Naive B cell (primary cell): ENCODE results near the gene LRRC73. TPM values are rescaled to one million over a fixed set of nuclear protein-coding genes. Genes with fewer than 3 reads are reported as not detected.
"Not testable (repeated sequence)": the region's sequence is repeated elsewhere in the genome, so short reads cannot be mapped to it uniquely, and the experiment has no call there.

Experiments
- ATAC-seq, 2 donors: fragments of 150-1000 bp; cut with Tn5 transposase; 2 replicates each; pipeline ENCODE4 v1.10.0; 2021; ENCODE audit warnings: low read depth in 2 of 2, mild to moderate bottlenecking in 2 of 2, moderate library complexity in 2 of 2
- DNase-seq: peaks from one replicate; pipeline ENCODE4 v3.0.0; 2022
- H3K27ac Mint-ChIP-seq, 6 donors: one replicate each; pipeline ENCODE4 v1.8.0; 2020 to 2022; ENCODE audit warnings: mild to moderate bottlenecking in 6 of 6, mixed read lengths in 6 of 6, moderate library complexity in 5 of 6, inconsistent platforms in 2 of 6
- H3K27me3 Mint-ChIP-seq, 3 donors: one replicate each; pipeline ENCODE4 v1.8.0; 2021 to 2022; ENCODE audit warnings: mixed read lengths in 3 of 3, mild to moderate bottlenecking in 1 of 3
- H3K36me3 Mint-ChIP-seq, 2 donors: one replicate each; pipeline ENCODE4 v1.8.0; 2020 to 2022; ENCODE audit warnings: mixed read lengths in 2 of 2, inconsistent platforms in 1 of 2, mild to moderate bottlenecking in 1 of 2
- H3K4me1 Mint-ChIP-seq, 3 donors: one replicate each; pipeline ENCODE4 v1.8.0; 2020 to 2022; ENCODE audit warnings: mixed read lengths in 3 of 3, inconsistent platforms in 1 of 3, mild to moderate bottlenecking in 1 of 3, moderate library complexity in 1 of 3
- H3K4me3 Mint-ChIP-seq, 8 donors: one replicate each; pipeline ENCODE4 v1.8.0; 2020 to 2022; ENCODE audit warnings: mild to moderate bottlenecking in 8 of 8, mixed read lengths in 8 of 8, moderate library complexity in 8 of 8, inconsistent platforms in 2 of 8
- H3K9me3 Mint-ChIP-seq, 7 donors: one replicate each; pipeline ENCODE4 v1.8.0; 2020 to 2022; ENCODE audit warnings: mixed read lengths in 7 of 7, mild to moderate bottlenecking in 5 of 7, inconsistent platforms in 2 of 7, moderate library complexity in 1 of 7
- polyA plus RNA-seq, 6 donors: library from polyadenylated mRNA; unstranded; fragments of 300-500 nt; fragmentation: Illumina TruSeq; gene quantifications; one replicate each; pipeline ENCODE4 v1.2.3, GENCODE V29; 2021; ENCODE audit warnings: low read depth in 6 of 6

LRRC73 gene
- polyA plus RNA-seq, 6 donors from 2014 or later = not detected

DNA sequence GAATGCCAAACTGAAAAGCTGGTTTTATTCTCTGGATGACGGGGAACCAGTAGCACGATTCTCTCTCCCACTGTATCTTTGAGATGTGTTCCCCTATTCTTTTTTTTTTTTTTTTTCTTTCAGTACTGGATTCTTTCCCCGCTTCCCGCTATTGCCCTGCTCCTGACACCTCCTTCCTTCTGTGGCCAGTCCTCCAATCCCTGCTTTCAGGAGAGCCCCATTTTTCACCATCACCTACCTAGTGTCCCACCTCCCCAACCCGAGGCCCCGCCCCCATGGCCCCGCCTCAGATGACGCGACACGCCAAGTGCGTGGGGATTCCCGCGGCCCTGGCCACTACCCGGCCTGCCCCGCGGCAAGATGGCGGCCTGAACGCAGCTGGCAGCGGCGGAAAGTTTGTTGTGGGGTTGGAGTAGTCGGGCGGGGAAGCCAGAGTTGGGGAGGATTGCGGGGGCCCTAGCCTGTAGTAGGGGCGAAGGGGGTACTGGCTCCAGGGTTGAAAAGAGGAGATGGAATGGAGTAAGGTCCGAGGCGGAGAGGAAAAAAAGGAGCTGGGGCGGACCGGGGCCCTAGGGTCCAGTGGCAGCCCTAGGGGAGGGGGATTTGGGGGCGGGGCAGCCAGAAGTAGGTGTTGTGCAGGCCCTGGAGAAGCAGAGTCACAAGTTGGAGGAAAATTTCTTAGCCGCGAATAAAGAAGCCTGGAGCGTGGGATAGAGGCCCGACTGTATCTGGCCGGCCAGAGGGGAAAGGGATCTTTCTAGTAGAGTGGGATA, 32.7 kb downstream of the LRRC73 start, which contains the start of gene TJAP1:
Gene TJAP1 (plus strand): TSS at position 336 of the 773 bp plus-strand sequence. CDS start 21,432 bp downstream, outside the sequence.
- Mint-ChIP-seq H3K36me3 (peaks cover 0 to 3% of the 10 kb centered on the region in 2 donors), H3K4me1 (peaks cover 39 to 41% (median 40%) of the 10 kb centered on the region in 3 donors), H3K27ac (peak within 1 kb of the TSS; percentile 95 to 100 (median 98)), H3K9me3 (no peaks in the 10 kb centered on the region), H3K4me3 (peak within 1 kb of the TSS; percentile 89 to 100 (median 96)), H3K27me3 (no peaks in the 10 kb centered on the region)
- peak; percentile 96 for DNase-seq
- peak; percentile 98 for ATAC-seq

DNA sequence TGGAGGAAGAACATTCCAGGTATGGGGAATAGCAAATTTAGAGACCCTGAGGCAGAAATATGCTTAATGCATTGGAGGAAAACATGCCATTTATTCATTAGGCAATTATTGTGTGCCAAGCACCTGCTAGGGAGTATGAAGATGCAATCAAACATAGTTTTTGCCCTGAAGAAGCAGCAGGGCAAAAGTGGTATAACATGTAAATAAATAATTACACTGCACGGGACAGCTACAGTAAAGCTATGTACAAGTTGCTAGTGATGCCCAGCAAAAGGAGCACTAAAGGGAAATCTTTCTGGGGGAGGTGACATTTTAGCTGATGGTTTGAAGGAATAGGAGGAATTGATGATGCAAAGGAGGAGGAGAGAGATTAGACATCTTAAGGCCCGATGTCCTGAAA, 33.4 kb downstream of the LRRC73 start:
- Mint-ChIP-seq H3K27me3 (no peaks in the 10 kb centered on the region), H3K36me3 (no peaks in the 10 kb centered on the region), H3K27ac (peak overlapping the region; percentile 95 to 100 (median 98)), H3K4me3 (peak overlapping the region; percentile 89 to 100 (median 96)), H3K4me1 (peaks cover 32 to 35% (median 34%) of the 10 kb centered on the region in 3 donors), H3K9me3 (no peaks in the 10 kb centered on the region)
- ATAC-seq (peak; percentile 12 to 20), DNase-seq (no peak)

DNA sequence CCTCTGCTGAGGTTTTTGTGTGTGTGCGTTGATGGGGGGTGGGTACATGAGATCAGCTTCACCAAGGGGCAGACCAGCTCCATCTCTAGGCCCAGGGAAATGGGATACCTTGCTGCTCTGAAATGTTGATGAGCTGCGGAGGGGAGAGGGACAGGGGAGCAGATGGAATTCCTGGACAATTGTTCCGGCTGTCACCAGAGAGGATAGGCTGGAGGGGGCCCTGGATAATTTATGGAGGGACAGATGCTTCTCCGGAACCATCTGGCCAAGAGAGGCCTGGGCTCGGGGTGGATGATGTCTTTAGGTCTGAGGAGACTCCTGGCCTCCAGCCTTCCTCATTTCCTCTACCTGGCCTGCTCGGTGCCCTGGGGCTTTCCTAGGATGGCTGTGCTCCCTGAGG, 34.6 kb downstream of the LRRC73 start:
- H3K36me3 Mint-ChIP-seq = no peaks in the 10 kb centered on the region
- H3K4me1 Mint-ChIP-seq = peaks cover 28 to 31% (median 31%) of the 10 kb centered on the region in 3 donors
- no peaks in the 10 kb centered on the region for H3K9me3 Mint-ChIP-seq
- H3K27me3 Mint-ChIP-seq = peaks cover 0 to 10% (median 10%) of the 10 kb centered on the region in 3 donors
- peak overlapping the region in 1 of 8 donors; percentile 30 for H3K4me3 Mint-ChIP-seq
- DNase-seq (no peak), ATAC-seq (no peak)
- H3K27ac Mint-ChIP-seq = peak overlapping the region in 4 of 6 donors; percentile 39 to 98 (median 51)

DNA sequence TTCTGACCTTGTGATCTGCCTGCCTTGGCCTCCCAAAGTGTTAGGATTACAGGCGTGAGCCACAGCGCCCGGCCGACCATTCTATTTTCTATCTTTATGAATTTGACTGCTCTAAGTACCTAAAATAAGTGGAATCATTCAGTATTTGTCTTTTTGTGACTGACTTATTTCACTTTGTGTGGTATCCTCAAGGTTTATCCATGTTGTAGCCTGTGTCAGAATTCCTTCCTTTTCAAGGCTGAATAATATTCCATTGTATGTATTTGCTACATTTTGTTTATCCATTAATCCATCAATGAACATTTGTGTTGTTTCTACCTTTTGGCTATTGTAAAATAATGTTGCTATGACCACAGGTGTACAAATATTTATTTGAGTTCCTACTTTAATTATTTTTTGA, 37.6 kb downstream of the LRRC73 start:
- H3K4me3 Mint-ChIP-seq = no peak overlapping the region
- no peak for DNase-seq
- H3K36me3 Mint-ChIP-seq = no peaks in the 10 kb centered on the region
- H3K4me1 Mint-ChIP-seq = peaks cover 10 to 12% (median 11%) of the 10 kb centered on the region in 3 donors
- peaks cover 10 to 36% (median 32%) of the 10 kb centered on the region in 3 donors for H3K27me3 Mint-ChIP-seq
- H3K27ac Mint-ChIP-seq = no peak overlapping the region
- no peaks in the 10 kb centered on the region for H3K9me3 Mint-ChIP-seq
- no peak for ATAC-seq

DNA sequence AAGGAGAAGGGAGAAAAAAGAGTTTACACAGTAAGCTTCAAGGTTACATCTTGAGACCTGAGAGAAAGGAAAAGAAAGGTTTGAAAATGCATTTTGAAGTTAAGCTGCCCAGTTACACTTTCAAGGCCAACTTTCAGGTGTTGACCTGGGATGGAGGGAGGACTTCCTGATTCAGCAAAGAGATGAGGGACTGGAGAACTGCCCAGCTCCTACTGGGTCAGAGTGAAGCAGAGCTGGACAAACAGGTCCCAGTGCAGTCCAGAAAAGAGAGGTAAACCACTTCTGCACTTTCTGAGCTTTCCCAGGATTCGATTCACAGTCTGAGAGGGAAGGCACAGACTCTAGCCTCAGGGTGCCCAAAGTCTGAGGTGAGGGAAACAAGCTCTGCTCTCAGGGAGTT, 38.7 kb downstream of the LRRC73 start:
- H3K4me1 Mint-ChIP-seq = peaks cover 0 to 3% (median under 1%) of the 10 kb centered on the region in 3 donors
- H3K9me3 Mint-ChIP-seq = no peaks in the 10 kb centered on the region
- no peaks in the 10 kb centered on the region for H3K36me3 Mint-ChIP-seq
- H3K27ac Mint-ChIP-seq = peak overlapping the region in 1 of 6 donors; percentile 7
- ATAC-seq (no peak), DNase-seq (no peak)
- peaks cover 16 to 45% (median 44%) of the 10 kb centered on the region in 3 donors for H3K27me3 Mint-ChIP-seq
- no peak overlapping the region for H3K4me3 Mint-ChIP-seq

DNA sequence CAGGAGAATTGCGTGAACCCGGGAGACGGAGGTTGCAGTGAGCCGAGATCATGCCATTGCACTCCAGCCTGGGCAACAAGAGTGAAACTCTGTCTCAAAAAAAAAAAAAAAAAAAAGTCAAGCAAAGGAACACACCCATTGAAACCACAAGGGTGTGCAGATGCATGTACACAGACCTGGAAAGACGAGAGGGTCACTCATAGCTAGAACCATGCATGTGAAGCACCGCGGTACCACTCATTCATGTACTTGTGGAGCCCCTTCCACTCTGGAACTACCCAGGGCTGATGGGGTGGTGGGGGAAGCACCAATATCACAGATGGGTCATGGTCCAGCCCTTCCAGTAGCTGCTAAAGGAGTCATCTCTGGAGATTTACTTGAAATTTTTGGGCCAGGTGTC, 40.2 kb downstream of the LRRC73 start:
- DNase-seq (no peak), ATAC-seq (no peak)
- Mint-ChIP-seq H3K9me3 (no peaks in the 10 kb centered on the region), H3K36me3 (no peaks in the 10 kb centered on the region), H3K4me1 (peaks cover 0 to 3% (median 0%) of the 10 kb centered on the region in 3 donors), H3K4me3 (no peak overlapping the region), H3K27ac (no peak overlapping the region), H3K27me3 (peaks cover 21 to 45% (median 45%) of the 10 kb centered on the region in 3 donors)

DNA sequence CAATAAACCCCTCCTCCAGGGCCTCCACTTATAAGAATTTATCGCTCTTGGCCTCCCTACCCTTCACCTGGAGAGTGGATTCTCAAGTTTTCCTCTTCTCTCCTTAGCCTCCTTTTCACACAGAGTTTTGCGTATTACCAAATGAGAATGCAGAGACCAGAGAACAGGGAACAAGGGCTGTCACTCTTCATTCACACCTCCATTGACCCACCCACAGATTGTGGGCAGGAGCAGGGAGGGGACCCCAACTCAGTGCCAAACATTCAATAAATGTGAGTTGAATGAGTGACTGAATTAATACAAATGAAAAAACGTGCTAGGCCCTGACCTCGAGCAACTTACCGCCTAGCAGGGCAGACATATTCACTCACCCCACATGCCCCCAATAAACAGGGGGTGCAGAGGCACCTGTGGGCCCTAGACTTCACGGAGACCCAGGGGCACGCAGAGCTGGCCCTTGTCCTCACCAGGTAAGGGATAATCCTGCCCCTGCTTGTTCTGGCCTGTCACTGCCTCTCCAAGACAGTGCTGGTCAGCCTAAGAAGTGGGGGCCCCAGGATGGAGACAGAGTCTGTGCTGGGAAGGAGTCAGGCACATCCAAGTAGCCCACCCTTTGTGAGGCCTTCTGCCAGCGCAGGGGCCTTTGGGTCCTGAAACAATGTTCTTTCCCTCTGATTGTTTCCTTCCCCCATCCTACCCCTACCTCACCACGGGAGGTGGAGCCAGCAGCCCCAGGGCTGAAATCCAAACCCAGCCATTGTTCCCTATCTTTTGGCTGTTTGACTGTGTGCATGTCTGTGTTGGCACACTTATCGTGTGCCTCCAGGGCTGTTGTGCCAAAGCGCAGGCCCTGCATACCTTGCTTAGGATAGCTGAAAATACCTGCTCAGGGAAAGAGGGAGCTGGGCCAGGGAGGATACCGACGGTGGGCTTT, 41.1 kb downstream of the LRRC73 start:
- Mint-ChIP-seq H3K27ac (no peak overlapping the region), H3K27me3 (peaks cover 21 to 49% (median 45%) of the 10 kb centered on the region in 3 donors), H3K9me3 (no peaks in the 10 kb centered on the region), H3K4me3 (no peak overlapping the region), H3K36me3 (no peaks in the 10 kb centered on the region), H3K4me1 (peaks cover 0 to 3% (median 0%) of the 10 kb centered on the region in 3 donors)
- ATAC-seq (no peak), DNase-seq (no peak)

DNA sequence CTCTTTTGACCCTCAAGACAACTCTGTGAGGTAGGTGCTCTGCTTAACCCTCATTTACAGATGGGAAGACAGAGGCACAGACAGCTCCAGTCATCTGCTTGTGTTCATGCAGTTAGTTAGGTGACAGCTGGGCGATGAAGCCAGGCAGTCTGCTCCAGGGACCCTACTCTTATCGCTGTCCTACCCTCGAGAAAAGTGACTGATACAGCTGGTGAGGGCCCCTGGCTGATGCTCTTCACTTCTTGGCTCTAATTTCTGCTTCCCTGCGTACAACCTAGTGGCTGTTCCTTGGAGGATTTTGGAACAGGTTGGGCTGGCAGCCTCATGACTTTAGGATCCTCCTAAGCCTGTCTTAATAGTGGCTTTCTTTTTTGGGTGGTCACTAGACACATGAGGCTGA, 41.9 kb downstream of the LRRC73 start:
- Mint-ChIP-seq H3K4me1 (peaks cover 0 to 3% (median 0%) of the 10 kb centered on the region in 3 donors), H3K27me3 (peaks cover 21 to 54% (median 48%) of the 10 kb centered on the region in 3 donors), H3K36me3 (no peaks in the 10 kb centered on the region), H3K9me3 (no peaks in the 10 kb centered on the region), H3K4me3 (no peak overlapping the region), H3K27ac (no peak overlapping the region)
- ATAC-seq = no peak
- DNase-seq = no peak

DNA sequence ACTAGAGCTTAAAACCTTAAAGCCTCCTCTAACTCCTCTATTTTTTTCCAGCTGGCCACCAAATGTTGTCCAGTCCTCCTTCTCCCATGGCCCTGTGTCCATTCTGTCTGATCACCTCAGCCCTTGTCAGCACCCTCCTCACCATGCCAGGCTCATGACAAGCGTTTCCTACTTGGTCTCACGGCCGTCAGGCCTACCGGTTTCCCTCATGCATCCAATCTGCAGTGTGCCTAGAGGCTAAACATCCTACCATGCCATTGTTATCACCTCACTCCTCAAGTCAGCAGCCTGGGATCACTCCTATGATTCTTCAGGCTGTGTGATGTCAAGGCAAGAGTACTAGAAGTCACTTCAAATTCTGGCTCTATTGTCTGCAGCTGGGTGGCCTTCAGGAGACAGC, 42.4 kb downstream of the LRRC73 start:
- Mint-ChIP-seq H3K4me3 (no peak overlapping the region), H3K4me1 (peaks cover 0 to 3% (median 0%) of the 10 kb centered on the region in 3 donors), H3K27ac (no peak overlapping the region), H3K36me3 (no peaks in the 10 kb centered on the region), H3K9me3 (no peaks in the 10 kb centered on the region), H3K27me3 (peaks cover 21 to 58% (median 53%) of the 10 kb centered on the region in 3 donors)
- ATAC-seq (no peak), DNase-seq (no peak)

DNA sequence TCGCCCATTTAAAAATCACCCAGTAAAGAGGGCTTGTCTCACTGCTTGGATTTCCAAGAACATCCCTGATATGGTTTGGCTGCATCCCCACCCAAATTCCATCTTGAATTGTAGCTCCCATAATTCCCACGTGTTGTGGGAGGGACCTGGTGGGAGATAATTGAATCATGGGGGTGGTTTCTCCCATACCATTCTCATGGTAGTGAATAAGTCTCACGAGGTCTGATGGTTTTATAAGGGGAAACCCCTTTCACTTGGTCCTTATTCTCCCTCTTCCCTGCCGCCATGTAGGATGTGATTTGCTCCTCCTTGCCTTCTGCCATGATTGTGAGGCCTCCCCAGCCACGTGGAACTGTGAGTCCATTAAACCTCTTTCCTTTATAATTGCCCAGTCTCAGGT, 42.9 kb downstream of the LRRC73 start:
- Mint-ChIP-seq H3K27me3 (peaks cover 21 to 63% (median 58%) of the 10 kb centered on the region in 3 donors), H3K27ac (peak overlapping the region in 1 of 6 donors; percentile 76)
- H3K4me1 Mint-ChIP-seq, ATAC-seq, H3K36me3 Mint-ChIP-seq, DNase-seq, H3K9me3 Mint-ChIP-seq, H3K4me3 Mint-ChIP-seq: not testable (repeated sequence)

DNA sequence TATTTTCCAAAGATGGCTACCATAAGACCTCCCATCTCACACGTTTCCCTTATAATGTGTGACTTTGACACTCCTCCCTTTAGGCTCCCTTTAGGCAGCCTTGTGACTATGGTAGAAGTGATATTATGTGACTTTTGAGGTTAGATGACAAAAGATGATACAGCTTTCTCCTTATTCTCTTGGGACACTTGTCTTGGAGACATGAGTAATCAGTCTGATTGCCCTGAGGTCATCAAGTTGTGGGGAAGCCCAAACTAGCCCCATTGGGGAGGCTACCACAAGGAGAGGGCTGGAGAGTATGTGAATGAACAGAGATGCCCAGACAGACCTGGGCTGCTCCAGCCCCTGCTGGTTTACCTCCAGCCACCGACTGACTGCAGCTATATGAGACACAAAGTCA, 44.2 kb downstream of the LRRC73 start:
- H3K4me3 Mint-ChIP-seq = no peak overlapping the region
- peaks cover 25 to 62% (median 61%) of the 10 kb centered on the region in 3 donors for H3K27me3 Mint-ChIP-seq
- H3K9me3 Mint-ChIP-seq = no peaks in the 10 kb centered on the region
- ATAC-seq (no peak), DNase-seq (no peak)
- peaks cover 0 to 3% (median 0%) of the 10 kb centered on the region in 3 donors for H3K4me1 Mint-ChIP-seq
- no peak overlapping the region for H3K27ac Mint-ChIP-seq
- no peaks in the 10 kb centered on the region for H3K36me3 Mint-ChIP-seq

DNA sequence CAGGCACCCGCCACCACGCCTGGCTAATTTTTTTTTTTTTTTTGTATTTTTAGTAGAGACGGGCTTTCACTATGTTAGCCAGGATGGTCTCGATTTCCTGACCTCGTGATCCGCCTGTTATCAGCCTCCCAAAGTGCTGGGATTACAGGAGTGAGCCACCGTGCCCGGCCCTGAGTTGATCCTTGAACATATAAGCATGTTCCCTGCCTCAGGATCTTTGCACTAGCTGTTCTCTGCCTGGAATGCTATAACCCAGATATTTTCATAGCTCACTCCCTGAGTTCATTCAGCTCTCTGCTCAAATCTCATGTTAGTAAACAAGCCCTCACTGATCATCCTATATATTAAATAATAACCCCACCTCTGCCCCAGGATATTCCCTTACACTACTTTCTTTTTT, 45.8 kb downstream of the LRRC73 start:
- H3K4me3 Mint-ChIP-seq = no peak overlapping the region
- no peaks in the 10 kb centered on the region for H3K36me3 Mint-ChIP-seq
- peaks cover 30 to 54% (median 49%) of the 10 kb centered on the region in 3 donors for H3K27me3 Mint-ChIP-seq
- no peaks in the 10 kb centered on the region for H3K9me3 Mint-ChIP-seq
- no peak for DNase-seq
- H3K4me1 Mint-ChIP-seq = peaks cover 0 to under 1% (median 0%) of the 10 kb centered on the region in 3 donors
- no peak for ATAC-seq
- H3K27ac Mint-ChIP-seq = no peak overlapping the region

DNA sequence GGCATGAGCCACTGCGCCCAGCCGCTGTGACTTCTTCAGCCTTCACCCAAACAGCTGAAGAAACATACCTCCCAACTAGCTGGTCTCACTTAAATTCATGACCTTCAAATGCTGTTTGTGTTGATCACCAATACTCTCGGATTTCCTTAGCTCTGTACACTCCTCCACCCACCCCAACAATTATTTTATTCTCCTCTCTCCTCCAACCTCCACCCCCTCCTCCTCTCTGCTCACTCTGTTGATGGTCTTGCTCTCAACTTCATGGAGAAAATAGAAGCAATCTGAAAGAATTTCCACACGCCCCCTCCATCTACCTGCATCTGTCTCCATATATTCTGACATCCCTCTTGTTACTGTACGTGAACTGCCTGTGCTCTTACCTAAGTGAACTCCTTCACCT, 48.2 kb downstream of the LRRC73 start:
- H3K27ac Mint-ChIP-seq = peak overlapping the region in 1 of 6 donors; percentile 25

More for the DNA sequence above, 48.2 kb downstream of the LRRC73 start:
- DNase-seq (no peak), ATAC-seq (no peak)
- H3K36me3 Mint-ChIP-seq = no peaks in the 10 kb centered on the region
- peaks cover 0 to 1% (median under 1%) of the 10 kb centered on the region in 3 donors for H3K4me1 Mint-ChIP-seq
- H3K4me3 Mint-ChIP-seq = no peak overlapping the region
- peaks cover 22 to 30% (median 29%) of the 10 kb centered on the region in 3 donors for H3K27me3 Mint-ChIP-seq
- no peaks in the 10 kb centered on the region for H3K9me3 Mint-ChIP-seq
